HepG2 (cell line): Measurements from ENCODE around the gene PDIA5. TPM values are rescaled to one million over a fixed set of nuclear protein-coding genes. Genes with fewer than 3 reads are reported as not detected.

Source experiments
- ATAC-seq: fragments of 200-7000 bp; cut with Tn5 transposase; 3 replicates; pipeline ENCODE4 v1.9.1; 2020; ENCODE audit warnings: mild to moderate bottlenecking, moderate library complexity
- BruUV-seq: library from RNA; stranded (reverse); fragments of 400-500 nt; replicated peaks from 2 replicates; lab custom pipeline; 2021; lab: Mats Ljungman, UMichigan
- CTCF ChIA-PET: fragments of 300-600 bp; formaldehyde crosslinking; extraction: SDS; loops from one replicate; lab custom pipeline; 2021; ENCODE audit warnings: low total read pairs, inconsistent platforms, low intra/inter-chr PET ratio; lab: Yijun Ruan, JAX
- POLR2A ChIA-PET: fragments of 350-600 bp; sonication (Branson Sonifier 250); formaldehyde crosslinking; loops from one replicate; lab custom pipeline; 2020; ENCODE audit warnings: antibody characterized with exemption, inconsistent platforms; lab: Yijun Ruan, JAX
- DNase-seq: peaks from one replicate; pipeline ENCODE4 v3.0.0-alpha.2; 2015; ENCODE audit warnings: low spot score
- FAIRE-seq: peaks from 3 replicates; lab custom pipeline; 2011; peaks lifted over from hg19 to GRCh38; lab: Jason Lieb, UNC
- H2AFZ ChIP-seq: one replicate; pipeline ENCODE4 v1.6.1; 2011; ENCODE audit warnings: low read length, inconsistent platforms
- H3K27ac ChIP-seq: fragments of 300-600 bp; 3 replicates; pipeline ENCODE4 v1.8.0; 2011; ENCODE audit warnings: mixed run types, mild to moderate bottlenecking, mixed read lengths, low read length, inconsistent platforms; ENCODE audit not compliant: insufficient read depth; ENCODE audit errors: extremely low read length
- H3K27me3 ChIP-seq, 2 experiments: fragments of 200-600 bp in 1 of 2; 2 replicates in 1 of 2; 3 replicates in 1 of 2; pipeline versions ENCODE4 v1.6.0 to v1.8.0; 2011; ENCODE audit warnings: low read length in 2 of 2, mild to moderate bottlenecking in 2 of 2, moderate library complexity in 2 of 2, inconsistent platforms in 1 of 2; ENCODE audit not compliant: insufficient read depth in 2 of 2, control insufficient read depth in 1 of 2
- H3K36me3 ChIP-seq, 2 experiments: fragments of 200-600 bp in 1 of 2; replicated peaks in 1 of 2; 2 replicates in 1 of 2; 3 replicates in 1 of 2; pipeline versions ENCODE4 v1.5.1 to v1.8.0; 2011; ENCODE audit warnings: low read length in 2 of 2, inconsistent platforms in 1 of 2; ENCODE audit not compliant: insufficient read depth in 2 of 2, control insufficient read depth in 1 of 2
- H3K4me1 ChIP-seq: 2 replicates; pipeline ENCODE4 v1.5.1; 2012; ENCODE audit warnings: low read length, inconsistent platforms; ENCODE audit not compliant: insufficient read depth
- H3K4me2 ChIP-seq: 2 replicates; pipeline ENCODE4 v1.6.0; 2011; ENCODE audit warnings: low read depth, low read length, inconsistent platforms
- H3K4me3 ChIP-seq, 3 experiments: fragments of 200-600 bp in 1 of 3; sonication (generic), shearing (Covaris generic) in 1 of 3; replicated peaks in 1 of 3; 2 replicates each; pipeline ENCODE4 v1.5.1; 2011 to 2016; ENCODE audit warnings: low read length in 3 of 3, inconsistent platforms in 2 of 3, low read depth in 2 of 3, mild to moderate bottlenecking in 2 of 3, control low read depth in 1 of 3, mixed read lengths in 1 of 3; ENCODE audit not compliant: insufficient read depth in 1 of 3
- H3K79me2 ChIP-seq: one replicate; pipeline ENCODE4 v1.6.1; 2011; ENCODE audit warnings: low read length, inconsistent platforms; ENCODE audit not compliant: insufficient read depth
- H3K9ac ChIP-seq: 2 replicates; pipeline ENCODE4 v1.6.0; 2011; ENCODE audit warnings: mild to moderate bottlenecking, low read depth, low read length, inconsistent platforms; ENCODE audit not compliant: insufficient read depth
- H3K9me3 ChIP-seq: 2 replicates; pipeline ENCODE4 v1.5.1; 2012; ENCODE audit warnings: mild to moderate bottlenecking, low read length
- H4K20me1 ChIP-seq: 2 replicates; pipeline ENCODE4 v1.6.0; 2011; ENCODE audit warnings: inconsistent platforms, mild to moderate bottlenecking, low read length, moderate library complexity; ENCODE audit not compliant: insufficient read depth
- ARID2 ChIP-seq: sonication (generic); formaldehyde crosslinking; IDR thresholded peaks from 2 replicates; pipeline ENCODE4 v1.8.1; 2022; ENCODE audit warnings: mild to moderate bottlenecking, missing genetic modification reagents, borderline replicate concordance
- ESRRA ChIP-seq: sonication (generic); formaldehyde crosslinking; IDR thresholded peaks from 2 replicates; pipeline ENCODE4 v1.5.1; 2020; ENCODE audit warnings: mild to moderate bottlenecking, low read depth, missing genetic modification reagents
- HHEX ChIP-seq: IDR thresholded peaks from 2 replicates; pipeline ENCODE4 v1.6.1; 2016; ENCODE audit warnings: control low read depth
- MXD4 ChIP-seq: IDR thresholded peaks from 2 replicates; pipeline ENCODE4 v1.6.1; 2016; ENCODE audit warnings: mild to moderate bottlenecking, missing biosample characterization, missing genetic modification reagents
- NFKB2 ChIP-seq: sonication (generic); formaldehyde crosslinking; IDR thresholded peaks from 2 replicates; pipeline ENCODE4 v1.4.0; 2020; ENCODE audit warnings: missing genetic modification reagents, borderline replicate concordance
- SMARCE1 ChIP-seq: fragments of 450-650 bp; IDR thresholded peaks from 2 replicates; pipeline ENCODE4 v1.6.1; 2017; ENCODE audit warnings: borderline replicate concordance
- ZNF232 ChIP-seq: sonication (generic); formaldehyde crosslinking; IDR thresholded peaks from 2 replicates; pipeline ENCODE4 v1.4.0; 2020; ENCODE audit warnings: missing genetic modification reagents, borderline replicate concordance
- ZNF343 ChIP-seq: sonication (generic); formaldehyde crosslinking; IDR thresholded peaks from 2 replicates; pipeline ENCODE4 v1.4.0; 2020; ENCODE audit warnings: mild to moderate bottlenecking, missing genetic modification reagents
- ZNF446 ChIP-seq: sonication (generic); formaldehyde crosslinking; IDR thresholded peaks from 2 replicates; pipeline ENCODE4 v1.5.0; 2020; ENCODE audit warnings: mild to moderate bottlenecking, missing genetic modification reagents
- ZNF644 ChIP-seq: IDR thresholded peaks from 2 replicates; pipeline ENCODE4 v1.6.1; 2016; ENCODE audit warnings: low read depth
- ZNF7 ChIP-seq: IDR thresholded peaks from 2 replicates; pipeline ENCODE4 v1.6.1; 2016; ENCODE audit warnings: missing biosample characterization, missing genetic modification reagents
- ZNF720 ChIP-seq: sonication (generic); formaldehyde crosslinking; IDR thresholded peaks from 2 replicates; pipeline ENCODE4 v1.4.0; 2020; ENCODE audit warnings: missing genetic modification reagents
- WGBS: methylation state at CpG from one replicate; pipeline ENCODE4 v1.1.6; 2017; ENCODE audit warnings: low lambda C conversion rate; 5-methylcytosine and 5-hydroxymethylcytosine counted together
- in situ Hi-C: cut with HindIII; loops from 2 replicates; pipeline ENCODE4 v1.10.0; 2017; ENCODE audit warnings: low pct_unique_long_range_greater_than_20kb; ENCODE audit not compliant: extremely low pct_ligation_motif_present
- intact Hi-C: fragments of 100-400 bp; cut with micrococcal nuclease; formaldehyde crosslinking; loops from one replicate; pipeline ENCODE4 v1.10.0; 2022; ENCODE audit not compliant: unreplicated experiment
- polyA plus RNA-seq, 8 experiments: library from polyadenylated mRNA; depleted of rRNA in 3 of 8; stranded (reverse) in 7 of 8; unstranded in 1 of 8; fragments of >200 nt; fragmentation: Illumina TruSeq in 4 of 8; extraction: Trizol in 4 of 8; gene quantifications; 2 replicates each; pipeline versions ENCODE4 v1.2.1 to v1.2.3, GENCODE V29; 2011 to 2016; ENCODE audit warnings: low read depth in 4 of 8, missing spikeins in 1 of 8, mixed read lengths in 1 of 8; ENCODE audit not compliant: insufficient read depth in 1 of 8
- total RNA-seq, 5 experiments: library from RNA; depleted of rRNA; stranded (reverse); fragments of >200 nt; fragmentation: Illumina TruSeq; extraction: Trizol; gene quantifications; 2 replicates each; pipeline ENCODE4 v1.2.3, GENCODE V29; 2016; ENCODE audit warnings: low read depth in 1 of 5
- TF ChIP-seq, protein P1 (sequence below): sonication (generic); formaldehyde crosslinking; IDR thresholded peaks from 2 replicates; pipeline ENCODE4 v1.8.1; 2023; ENCODE audit warnings: mild to moderate bottlenecking, missing genetic modification reagents
- TF ChIP-seq, protein P2 (sequence below): sonication (generic); formaldehyde crosslinking; IDR thresholded peaks from 2 replicates; pipeline ENCODE4 v1.4.0; 2020; ENCODE audit warnings: missing genetic modification reagents

The PDIA5 gene
- total and polyA plus RNA-seq, 2 of the 13 experiments (the other 11 are each of a cell fraction or from before 2014, with no cell fraction given) = 51.3 to 74.3 TPM

DNA sequence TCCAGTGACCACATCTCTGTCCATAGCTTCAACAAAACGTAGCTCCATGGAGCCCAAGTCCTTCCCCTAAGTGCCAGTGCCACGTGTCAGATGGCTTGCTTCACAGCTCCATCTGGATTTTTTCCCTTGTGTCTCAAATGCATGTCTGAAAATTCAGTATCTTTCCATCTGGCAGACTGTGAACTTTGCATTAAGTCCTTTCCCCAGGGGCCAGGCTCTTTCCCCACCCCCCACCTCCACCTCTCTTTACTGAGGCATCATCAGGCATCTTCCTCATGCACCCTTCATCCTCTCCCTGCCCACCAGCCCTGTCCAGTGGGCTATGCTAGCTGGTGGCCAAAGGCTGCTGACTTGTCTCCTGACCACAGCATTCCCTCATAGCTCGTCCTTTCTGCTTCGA lies 53.7 kb downstream of the PDIA5 start:
- ChIA-PET POLR2A (no interaction called here), CTCF (no interaction called here)
- 93% methylated on average over 4 of the region's 4 CpGs for WGBS
- Histone ChIP-seq H3K4me1 (peaks cover 5% of the 10 kb centered on the region; the same call in 1 of the 2 replicates), H3K27ac (no peak overlapping the region), H3K4me3 (no peak overlapping the region), H3K27me3 (no peaks in the 10 kb centered on the region), H3K4me2 (no peak overlapping the region), H3K9me3 (no peaks in the 10 kb centered on the region), H2AFZ (no peak overlapping the region), H3K79me2 (no peaks in the 10 kb centered on the region), H4K20me1 (peaks cover 2% of the 10 kb centered on the region), H3K9ac (no peak overlapping the region), H3K36me3 (peaks cover 41 to 87% of the 10 kb centered on the region in 2 experiments)
- BruUV-seq = no TSS peak
- no peak for TF ChIP-seq HHEX
- no peak for TF ChIP-seq ZNF446 (CRISPR knock-in tag)
- TF ChIP-seq, protein P1, sequence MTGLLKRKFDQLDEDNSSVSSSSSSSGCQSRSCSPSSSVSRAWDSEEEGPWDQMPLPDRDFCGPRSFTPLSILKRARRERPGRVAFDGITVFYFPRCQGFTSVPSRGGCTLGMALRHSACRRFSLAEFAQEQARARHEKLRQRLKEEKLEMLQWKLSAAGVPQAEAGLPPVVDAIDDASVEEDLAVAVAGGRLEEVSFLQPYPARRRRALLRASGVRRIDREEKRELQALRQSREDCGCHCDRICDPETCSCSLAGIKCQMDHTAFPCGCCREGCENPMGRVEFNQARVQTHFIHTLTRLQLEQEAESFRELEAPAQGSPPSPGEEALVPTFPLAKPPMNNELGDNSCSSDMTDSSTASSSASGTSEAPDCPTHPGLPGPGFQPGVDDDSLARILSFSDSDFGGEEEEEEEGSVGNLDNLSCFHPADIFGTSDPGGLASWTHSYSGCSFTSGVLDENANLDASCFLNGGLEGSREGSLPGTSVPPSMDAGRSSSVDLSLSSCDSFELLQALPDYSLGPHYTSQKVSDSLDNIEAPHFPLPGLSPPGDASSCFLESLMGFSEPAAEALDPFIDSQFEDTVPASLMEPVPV (CRISPR knock-in tag) = no peak
- no peak for TF ChIP-seq ZNF343 (CRISPR knock-in tag)
- TF ChIP-seq ARID2 (CRISPR knock-in tag) = no peak
- in situ Hi-C loops = no loop called here
- intact Hi-C loops = no loop called here
- no peak for DNase-seq
- ATAC-seq = no peak
- FAIRE-seq = no peak

DNA sequence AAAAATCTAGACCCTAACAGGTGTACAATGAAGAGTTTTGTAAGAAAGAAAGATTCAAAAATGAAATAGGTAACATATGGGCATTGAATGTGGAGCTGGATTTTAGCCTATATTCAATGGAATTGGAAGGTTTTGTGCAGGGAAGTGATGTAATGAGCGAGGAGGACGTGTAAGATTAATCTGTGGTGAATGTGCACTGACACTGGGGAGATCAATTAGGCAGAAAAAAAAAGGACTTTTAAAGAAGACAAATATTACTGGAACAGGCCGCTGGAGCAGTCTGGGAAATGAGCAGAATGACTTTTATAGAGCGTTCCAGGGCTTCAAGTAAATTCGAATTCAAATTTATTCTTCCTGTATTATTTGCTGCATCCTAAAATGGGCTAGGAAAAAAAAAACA lies 55.2 kb downstream of the PDIA5 start:
- H3K4me1 ChIP-seq = peaks cover 5% of the 10 kb centered on the region; the same call in 1 of the 2 replicates
- H3K27me3 ChIP-seq = no peaks in the 10 kb centered on the region
- H3K4me2 ChIP-seq = no peak overlapping the region
- ATAC-seq (no peak), DNase-seq (no peak), FAIRE-seq (no peak)
- intact Hi-C loops = no loop called here
- no TSS peak for BruUV-seq
- WGBS = 87% methylated on average over 5 of the region's 5 CpGs
- H3K4me3 ChIP-seq = no peak overlapping the region
- H2AFZ ChIP-seq = no peak overlapping the region
- no peaks in the 10 kb centered on the region for H3K79me2 ChIP-seq
- no peaks in the 10 kb centered on the region for H3K9me3 ChIP-seq
- in situ Hi-C loops = no loop called here
- no peak overlapping the region for H3K27ac ChIP-seq
- H4K20me1 ChIP-seq = no peaks in the 10 kb centered on the region; the same call in none of the 2 replicates
- CTCF ChIA-PET = no interaction called here
- POLR2A ChIA-PET = no interaction called here
- peaks cover 42 to 90% of the 10 kb centered on the region in 2 experiments for H3K36me3 ChIP-seq
- H3K9ac ChIP-seq = no peak overlapping the region
- no peak for TF ChIP-seq ZNF232
- no peak for TF ChIP-seq NFKB2 (CRISPR knock-in tag)
- TF ChIP-seq SMARCE1 = no peak
- no peak for TF ChIP-seq ZNF720 (CRISPR knock-in tag)
- no peak for TF ChIP-seq ESRRA (CRISPR knock-in tag)
- TF ChIP-seq ZNF7 (CRISPR knock-in tag) = no peak
- no peak for TF ChIP-seq ZNF644 (CRISPR knock-in tag)
- no peak for TF ChIP-seq MXD4 (CRISPR knock-in tag)
- TF ChIP-seq, protein P2, sequence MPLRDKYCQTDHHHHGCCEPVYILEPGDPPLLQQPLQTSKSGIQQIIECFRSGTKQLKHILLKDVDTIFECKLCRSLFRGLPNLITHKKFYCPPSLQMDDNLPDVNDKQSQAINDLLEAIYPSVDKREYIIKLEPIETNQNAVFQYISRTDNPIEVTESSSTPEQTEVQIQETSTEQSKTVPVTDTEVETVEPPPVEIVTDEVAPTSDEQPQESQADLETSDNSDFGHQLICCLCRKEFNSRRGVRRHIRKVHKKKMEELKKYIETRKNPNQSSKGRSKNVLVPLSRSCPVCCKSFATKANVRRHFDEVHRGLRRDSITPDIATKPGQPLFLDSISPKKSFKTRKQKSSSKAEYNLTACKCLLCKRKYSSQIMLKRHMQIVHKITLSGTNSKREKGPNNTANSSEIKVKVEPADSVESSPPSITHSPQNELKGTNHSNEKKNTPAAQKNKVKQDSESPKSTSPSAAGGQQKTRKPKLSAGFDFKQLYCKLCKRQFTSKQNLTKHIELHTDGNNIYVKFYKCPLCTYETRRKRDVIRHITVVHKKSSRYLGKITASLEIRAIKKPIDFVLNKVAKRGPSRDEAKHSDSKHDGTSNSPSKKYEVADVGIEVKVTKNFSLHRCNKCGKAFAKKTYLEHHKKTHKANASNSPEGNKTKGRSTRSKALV (CRISPR knock-in tag) = no peak
